Activated CD4-positive, alpha-beta T cell treated with anti-CD3 and anti-CD28 coated beads for 48 hours (primary cell): ENCODE data around the gene HLA-DQB2.

Experiments
- DNase-seq: peaks from one replicate; pipeline ENCODE4 v3.0.0-alpha.2; 2020

The HLA-DQB2 gene

GRCh38 chr6:32744776-32745175, 18.6 kb downstream of the HLA-DQB2 start:
- DNase-seq: no peak

GRCh38 chr6:32742374-32742773, 21.0 kb downstream of the HLA-DQB2 start:
- no peak for DNase-seq

GRCh38 chr6:32741031-32741960, 22.0 kb downstream of the HLA-DQB2 start, which contains the start of gene HLA-DQA2:
TSS of gene HLA-DQA2 (plus strand) at chr6:32741391. CDS start at chr6:32741444, 53 bp downstream.
- no peak for DNase-seq

- no peak for DNase-seq
Observed at GRCh38 chr6:32738126-32738525, 25.2 kb downstream of the HLA-DQB2 start.

GRCh38 chr6:32718879-32719278, 44.5 kb downstream of the HLA-DQB2 start:
- no peak for DNase-seq

- no peak for DNase-seq
Observed at GRCh38 chr6:32716396-32716795, 46.9 kb downstream of the HLA-DQB2 start.

GRCh38 chr6:32713241-32713640, 50.1 kb downstream of the HLA-DQB2 start:
- DNase-seq: no peak

GRCh38 chr6:32709625-32710024, 53.7 kb downstream of the HLA-DQB2 start:
- no peak for DNase-seq
